HL-60/S4 treated with phorbol 12-myristate 13-acetate at 8.2 ng/mL for 4 days and 3 days (cell line): ENCODE data around the gene PKD1L1.

Experiments used
- in situ Hi-C: fragments of 300-500 bp; cut with MboI; formaldehyde crosslinking; loops from 2 replicates; pipeline ENCODE4 v1.15.0; 2022; ENCODE audit warnings: low sequenced_read_pairs

The PKD1L1 gene

GRCh38 chr7:47881256-47881655, 67.0 kb downstream of the PKD1L1 start:
- in situ Hi-C loops: no loop called here

DNA sequence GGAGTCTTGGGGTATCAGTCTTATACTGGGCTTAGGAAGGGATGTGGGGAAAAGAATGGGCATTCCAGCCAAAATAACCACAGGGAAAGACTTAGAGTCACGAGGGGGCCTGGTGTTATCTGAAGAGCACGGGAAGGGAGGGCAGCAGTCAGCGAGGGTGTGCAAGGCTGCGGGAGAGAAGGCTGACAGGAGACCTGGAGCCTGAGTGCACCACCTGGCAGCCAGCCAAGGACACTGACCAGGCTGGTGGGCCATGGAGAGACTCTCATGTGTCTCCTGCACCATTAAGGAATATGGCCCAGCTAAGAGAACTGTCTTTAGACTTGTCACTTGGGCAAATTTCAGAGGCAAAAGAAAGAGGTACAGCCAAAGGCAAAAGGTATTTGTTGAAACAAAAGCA, 69.6 kb downstream of the PKD1L1 start:
- in situ Hi-C loops: no loop called here

DNA sequence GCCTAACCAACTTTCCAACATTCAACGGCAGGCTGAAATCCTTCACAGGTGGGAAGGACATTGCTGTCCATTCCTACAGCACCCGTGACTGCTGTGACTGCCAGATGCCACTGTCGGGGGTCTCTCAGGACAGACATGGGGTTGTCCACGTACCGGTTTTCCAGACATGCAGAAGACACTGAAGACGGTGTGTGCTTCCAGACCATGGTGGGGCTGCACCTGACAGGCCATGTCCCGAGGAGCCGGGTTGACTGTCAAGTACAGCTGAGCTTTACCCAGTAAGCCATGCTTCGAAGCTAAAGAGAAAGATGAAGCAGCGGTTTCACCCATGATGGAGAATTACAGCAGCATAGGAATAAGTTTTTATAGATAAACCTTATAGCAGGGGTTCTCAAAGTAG, 70.9 kb downstream of the PKD1L1 start:
- in situ Hi-C loops: no loop called here

GRCh38 chr7:47875998-47876744, 72.1 kb downstream of the PKD1L1 start:
- in situ Hi-C loops: no loop called here

GRCh38 chr7:47875406-47875805, 72.9 kb downstream of the PKD1L1 start:
- in situ Hi-C loops: no loop called here

GRCh38 chr7:47873762-47874161, 74.5 kb downstream of the PKD1L1 start:
- in situ Hi-C loops: no loop called here

DNA sequence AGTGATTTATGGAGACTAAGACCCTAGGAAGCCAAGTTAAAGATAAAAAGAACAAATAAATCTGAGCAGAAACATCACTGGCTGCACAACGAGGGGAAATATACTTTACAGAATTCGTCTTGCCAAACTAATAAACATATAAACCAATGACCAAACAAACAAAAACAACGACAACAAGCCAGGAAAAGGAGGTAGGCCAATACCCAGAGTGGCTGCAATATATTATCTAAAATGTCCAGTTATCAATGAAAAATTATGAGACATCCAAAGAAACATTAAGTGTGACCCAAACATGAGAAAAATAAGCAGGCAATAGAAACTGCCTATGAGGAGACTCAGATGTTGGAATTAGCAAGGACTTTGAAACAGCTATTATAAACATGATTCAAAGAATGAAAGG, 81.0 kb downstream of the PKD1L1 start:
- in situ Hi-C loops: no loop called here

- in situ Hi-C loops: no loop called here
These were observed 82.1 kb downstream of the PKD1L1 start for GRCh38 chr7:47866120-47866519.

DNA sequence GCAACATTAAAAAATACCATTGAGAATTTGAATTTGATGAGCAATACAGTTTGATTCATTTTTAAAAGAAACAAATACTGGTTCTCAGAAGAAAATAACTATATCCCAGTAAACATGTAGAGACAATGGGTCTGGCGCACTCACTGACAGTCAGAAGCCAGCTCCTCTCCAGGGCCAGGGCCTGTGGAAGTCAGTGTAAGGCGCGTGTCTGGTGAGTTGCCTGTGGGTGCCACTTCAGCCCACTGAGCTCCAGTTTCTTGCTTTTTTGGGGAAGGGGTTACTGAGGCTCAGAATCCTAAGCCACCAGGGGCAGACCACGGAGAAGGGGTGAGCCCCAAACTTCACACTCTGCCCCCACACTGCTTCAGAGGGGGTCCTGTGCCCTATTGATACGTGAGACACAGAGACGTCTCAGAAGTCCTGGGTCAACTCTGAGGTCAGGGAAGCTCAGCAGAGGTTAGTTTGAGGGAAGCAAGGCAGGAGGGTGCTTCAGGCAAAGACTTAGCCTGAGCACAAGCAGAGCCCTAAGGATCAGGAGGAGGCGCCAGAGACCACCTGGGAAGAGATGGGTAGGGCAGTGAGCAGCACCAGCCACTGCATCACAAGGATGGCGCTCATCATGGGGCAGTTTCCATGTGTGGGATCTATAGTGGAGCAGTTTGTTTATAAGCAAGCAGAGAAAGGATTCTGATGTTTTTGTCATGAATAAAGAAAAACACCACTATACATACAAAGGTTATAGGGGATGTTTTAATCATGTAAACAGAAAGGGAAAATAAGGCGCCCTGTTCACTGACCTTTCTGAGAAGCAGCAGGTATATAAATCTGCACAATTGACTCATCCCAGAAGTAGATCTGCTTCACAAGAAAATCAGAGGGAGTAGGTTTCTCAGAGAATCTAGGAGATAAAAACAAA, 95.7 kb downstream of the PKD1L1 start:
- in situ Hi-C loops: no loop called here

DNA sequence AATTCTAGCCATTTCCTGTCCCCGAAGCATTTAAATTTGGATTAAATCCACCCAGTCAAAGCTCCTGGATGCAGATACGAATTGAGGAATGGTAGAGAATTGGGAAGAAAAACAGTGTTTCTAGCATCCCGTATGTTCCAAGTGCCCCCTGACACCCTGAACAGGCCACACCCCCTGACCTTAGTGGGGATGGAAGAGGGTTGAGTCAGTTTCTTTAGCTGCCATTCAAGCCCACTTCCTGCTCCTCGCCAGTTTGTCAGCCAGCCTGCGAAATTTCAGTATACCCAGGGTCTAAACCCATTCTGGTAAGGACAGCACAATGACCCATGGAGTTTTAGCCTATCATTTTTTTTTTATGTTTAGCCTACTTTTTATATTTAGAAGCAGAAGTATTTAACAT, 101.1 kb downstream of the PKD1L1 start:
- in situ Hi-C loops: no loop called here

- in situ Hi-C loops: no loop called here
These were observed 102.0 kb downstream of the PKD1L1 start for GRCh38 chr7:47846138-47846836.

- in situ Hi-C loops: no loop called here
These were observed 104.0 kb downstream of the PKD1L1 start for GRCh38 chr7:47844311-47844710.

DNA sequence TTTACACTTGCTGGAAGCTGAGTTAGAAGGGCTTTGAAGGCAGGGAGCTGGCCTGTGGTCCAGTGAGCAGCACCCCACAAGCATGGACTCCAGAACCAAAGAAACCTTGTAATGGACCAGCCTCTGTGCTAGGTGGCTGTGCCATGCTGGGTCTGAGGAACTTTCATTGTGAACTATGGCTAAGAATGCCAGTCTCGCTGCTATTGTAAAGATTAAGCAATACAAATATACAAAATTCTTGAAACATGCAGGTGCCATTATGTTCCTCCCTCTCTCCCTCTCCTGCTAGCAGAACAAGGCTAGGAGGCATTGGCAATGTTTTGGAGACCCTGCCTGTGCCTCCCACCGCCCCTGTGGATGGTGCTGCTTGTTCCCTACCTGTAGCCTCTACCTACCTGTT, 105.0 kb downstream of the PKD1L1 start:
- in situ Hi-C loops: no loop called here

- in situ Hi-C loops: no loop called here
These were observed 108.9 kb downstream of the PKD1L1 start for GRCh38 chr7:47839381-47839780.

GRCh38 chr7:47837826-47838225, 110.4 kb downstream of the PKD1L1 start:
- in situ Hi-C loops: no loop called here

DNA sequence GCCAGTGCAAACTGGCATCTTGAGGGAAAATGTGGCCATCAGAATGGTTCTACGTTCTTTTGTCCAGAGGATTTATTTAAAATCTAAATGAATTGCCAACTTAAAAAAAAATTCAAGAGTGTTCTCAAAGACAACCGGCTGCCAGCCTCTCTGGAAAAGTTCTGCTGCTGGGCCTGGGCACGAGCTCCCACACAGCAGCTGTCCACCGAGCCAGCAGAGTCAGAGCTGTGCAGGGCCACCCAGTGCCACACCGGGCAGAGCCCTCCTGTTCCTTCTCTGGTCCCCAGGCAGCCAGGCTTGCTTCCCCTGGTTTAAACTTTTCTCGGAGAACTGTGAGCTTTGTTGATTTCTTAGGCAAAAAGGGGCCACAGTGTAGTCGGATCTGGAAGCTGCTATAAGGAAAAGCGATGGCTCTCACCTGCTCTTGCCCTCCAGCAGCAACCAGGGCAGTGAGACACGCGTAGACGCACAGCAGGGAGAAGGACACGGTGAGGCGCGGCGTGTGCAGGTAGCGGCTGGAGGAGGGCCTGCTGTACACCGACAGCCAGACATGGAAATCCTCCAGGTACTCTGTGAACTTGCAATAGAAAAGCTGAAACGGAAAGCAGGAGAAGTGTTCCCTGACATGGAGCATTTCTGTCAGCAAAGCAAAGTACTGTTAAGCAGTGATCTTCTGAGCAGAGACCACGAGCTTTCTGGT, 111.6 kb downstream of the PKD1L1 start:
- in situ Hi-C loops: no loop called here

GRCh38 chr7:47836080-47836479, 112.2 kb downstream of the PKD1L1 start:
- in situ Hi-C loops: no loop called here

DNA sequence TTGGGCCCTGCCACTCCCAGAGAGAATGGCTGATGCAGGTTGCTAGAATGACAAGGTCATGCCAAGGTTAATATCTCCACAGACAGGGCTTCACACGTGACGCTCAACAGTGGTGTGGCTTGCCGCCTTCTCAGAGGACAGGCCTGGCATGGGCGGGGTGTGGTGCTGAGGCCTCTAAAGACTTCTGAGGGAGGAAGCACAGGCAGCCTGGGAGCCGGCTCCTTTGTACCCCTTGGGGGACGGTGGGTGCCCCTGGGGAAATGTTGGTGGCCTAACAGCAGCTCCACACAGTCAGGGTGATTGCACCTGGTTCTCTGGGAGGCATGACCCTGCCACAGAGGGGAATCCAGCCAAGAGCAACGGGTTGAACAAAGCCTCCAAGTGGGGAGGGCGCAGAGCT, 115.1 kb downstream of the PKD1L1 start:
- in situ Hi-C loops: no loop called here

DNA sequence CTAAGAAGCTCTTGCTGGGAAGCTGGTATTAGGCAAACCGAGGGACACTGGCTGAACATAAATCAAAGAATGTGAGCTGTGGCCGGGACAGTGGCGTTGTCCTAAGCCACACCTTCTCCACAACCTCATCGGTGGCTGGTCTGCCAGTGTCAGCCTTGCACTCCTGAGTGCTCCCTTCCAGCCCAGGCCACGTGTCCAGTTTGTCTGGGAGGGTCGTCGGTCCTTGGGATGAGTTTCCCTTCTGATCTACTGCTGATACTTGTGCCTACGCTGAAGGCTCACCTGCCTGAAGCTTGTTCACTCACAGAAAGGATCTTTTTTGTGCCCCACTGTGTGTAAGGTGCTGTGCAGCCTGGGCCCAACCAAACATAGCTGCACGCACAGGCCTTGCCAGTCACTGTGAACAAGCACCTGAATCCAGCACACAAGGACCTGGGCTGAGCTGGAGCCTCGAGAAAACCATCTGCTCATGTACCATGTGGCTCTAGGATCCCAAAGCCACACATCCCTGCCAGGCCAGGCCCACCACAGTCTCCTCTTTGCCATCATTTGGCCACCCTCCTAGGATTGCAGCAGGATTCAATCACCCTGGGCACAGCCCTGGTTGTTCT, 116.1 kb downstream of the PKD1L1 start:
- in situ Hi-C loops: no loop called here

DNA sequence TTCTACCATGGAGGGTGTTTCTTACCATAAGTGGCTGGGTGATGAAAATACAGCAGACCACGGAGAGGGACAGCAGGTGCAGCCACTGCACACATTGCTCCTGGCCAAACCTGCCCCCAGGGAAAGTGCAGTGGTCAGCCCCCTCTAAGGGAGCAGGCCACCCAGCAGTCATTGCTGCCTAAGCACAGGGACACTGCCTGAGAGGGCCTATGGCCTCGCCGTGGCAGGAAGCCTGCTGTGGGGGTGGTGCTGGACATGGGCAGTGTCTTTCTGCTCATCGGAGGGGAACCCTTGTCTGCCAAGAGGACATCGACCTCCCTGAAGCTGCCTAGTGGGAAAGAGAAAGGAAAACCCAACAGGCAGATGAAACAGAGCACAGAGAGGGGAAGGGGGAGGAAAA, 118.3 kb downstream of the PKD1L1 start:
- in situ Hi-C loops: no loop called here

DNA sequence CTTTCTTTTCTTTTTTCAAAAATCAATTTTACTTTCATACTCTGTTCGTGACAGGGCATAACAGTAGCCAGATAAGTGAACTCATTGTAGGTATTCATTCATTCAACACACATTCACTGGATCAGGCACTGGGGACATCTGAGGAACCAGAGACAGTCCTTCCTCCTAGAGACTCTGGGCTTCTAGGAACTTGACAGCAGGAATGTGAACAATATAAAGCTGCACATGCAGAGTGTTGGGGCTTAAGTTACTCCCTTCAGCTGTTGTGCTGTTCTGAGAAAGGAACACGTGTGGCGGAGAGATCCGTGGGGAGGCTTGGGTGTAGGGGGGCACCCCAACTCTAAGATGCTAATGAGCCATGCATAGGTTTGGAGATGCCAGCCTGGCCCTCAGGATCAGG, 120.4 kb downstream of the PKD1L1 start:
- in situ Hi-C loops: no loop called here
